ENCODE data around the gene ZBTB46.
"Not testable (repeated sequence)": the region's sequence is repeated elsewhere in the genome, so short reads cannot be mapped to it uniquely, and the experiment has no call there.

The ZBTB46 gene

DNA sequence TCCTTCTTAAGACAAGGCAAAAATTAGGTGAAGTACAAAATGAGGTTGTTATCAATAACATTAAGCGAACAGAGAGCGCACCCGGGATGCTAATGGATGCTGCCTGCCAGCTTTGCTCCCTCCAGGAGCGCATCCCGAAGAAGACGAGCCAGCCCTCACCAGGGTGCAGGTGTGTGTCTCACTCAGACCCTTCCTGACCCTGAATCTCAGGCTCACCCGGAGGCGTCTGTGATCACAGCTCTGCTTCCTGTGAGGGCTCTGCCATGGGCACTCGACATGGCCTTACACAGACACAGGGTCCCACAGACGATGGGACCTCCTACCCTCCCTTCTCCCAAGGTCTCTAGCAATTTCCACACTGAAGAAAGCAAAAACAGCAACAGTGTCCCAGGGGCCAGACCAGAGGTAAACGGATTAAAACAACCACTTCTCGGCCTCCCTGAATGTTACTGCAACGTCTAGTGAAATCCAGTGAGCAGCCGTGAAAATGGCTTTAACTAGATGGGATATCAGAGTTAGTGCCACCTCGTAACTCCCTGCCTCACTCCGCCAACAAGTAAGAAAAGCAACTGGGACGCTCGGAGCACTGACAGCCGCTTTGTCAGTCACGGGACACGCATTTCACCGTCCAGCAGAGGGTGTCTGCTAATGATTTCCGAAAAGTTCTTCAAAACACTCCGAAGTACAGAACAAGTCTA lies 11.7 kb downstream of the ZBTB46 start:
- FAIRE-seq (no peak), DNase-seq (ENCODE audit: low spot score) (no peak)

- FAIRE-seq: no peak
- DNase-seq (ENCODE audit: low spot score): no peak
Observed at GRCh38 chr20:63815615-63816253, 15.3 kb downstream of the ZBTB46 start.

- DNase-seq (ENCODE audit: low spot score): no peak
- FAIRE-seq: no peak
Observed at GRCh38 chr20:63814891-63815614, 16.0 kb downstream of the ZBTB46 start.

DNA sequence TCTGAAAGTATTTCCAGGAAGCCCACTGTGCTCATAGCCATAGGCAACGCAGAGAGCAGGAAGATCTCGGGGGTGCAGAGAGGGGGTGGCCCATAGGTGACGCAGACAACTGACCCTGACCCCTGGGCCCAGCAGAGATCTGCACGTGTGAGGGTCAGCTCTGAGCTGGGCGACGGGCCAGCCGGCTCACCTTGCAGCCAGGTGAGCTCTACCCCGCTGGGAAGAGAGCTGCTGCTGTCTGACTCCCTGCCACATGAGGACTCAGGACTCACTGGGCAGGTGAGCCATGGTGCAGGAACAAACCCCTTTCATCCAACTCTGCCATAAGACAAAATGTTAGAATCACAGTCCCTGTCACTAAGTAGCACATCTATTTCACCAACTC lies 19.6 kb downstream of the ZBTB46 start:
- DNase-seq (ENCODE audit: low spot score) (no peak), FAIRE-seq (no peak)

GRCh38 chr20:63810730-63811490 lies 20.2 kb downstream of the ZBTB46 start:
- FAIRE-seq (no peak), DNase-seq (ENCODE audit: low spot score) (no peak)

- DNase-seq (ENCODE audit: low spot score): no peak
- FAIRE-seq: no peak
Observed at GRCh38 chr20:63809856-63810255, 21.2 kb downstream of the ZBTB46 start.

DNA sequence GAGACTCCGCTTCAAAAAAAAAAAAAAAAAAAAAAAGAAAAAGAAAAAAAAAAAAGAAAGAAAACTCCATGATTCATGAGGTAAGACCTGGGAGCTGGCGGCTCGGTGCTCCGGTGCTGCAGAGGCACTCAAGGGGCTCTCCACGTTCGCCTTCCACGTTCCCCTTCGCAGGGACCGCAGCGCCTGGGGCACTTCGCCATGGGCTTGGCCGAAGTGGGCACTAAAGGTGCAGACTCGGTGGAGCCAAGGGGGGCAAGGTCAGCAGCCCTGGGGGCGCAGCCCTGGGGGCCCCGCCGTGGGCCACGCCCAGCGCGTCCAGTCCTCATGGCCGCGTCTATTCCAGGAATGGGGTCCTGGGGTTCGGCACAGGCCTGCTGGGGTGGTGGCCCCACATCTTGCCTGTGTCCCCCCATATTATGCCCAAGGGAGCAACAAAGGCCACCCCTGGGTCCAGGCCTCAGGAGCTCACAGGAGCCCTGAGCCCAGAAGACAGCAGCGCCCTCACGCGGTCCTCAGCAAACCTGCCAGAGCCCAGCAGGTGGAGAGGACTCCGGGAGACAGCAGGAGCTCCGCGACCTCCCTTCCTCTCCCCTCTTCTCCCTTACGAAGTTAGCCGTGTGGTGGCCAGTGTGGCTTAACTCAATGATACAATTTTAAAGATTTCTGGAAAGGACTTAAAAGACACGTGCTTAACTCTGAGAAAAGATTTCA lies 21.9 kb downstream of the ZBTB46 start:
- DNase-seq (ENCODE audit: low spot score) (no peak), FAIRE-seq (no peak)

- FAIRE-seq (no peak), DNase-seq (ENCODE audit: low spot score) (no peak)
Observed at GRCh38 chr20:63808145-63808724, 22.8 kb downstream of the ZBTB46 start.

GRCh38 chr20:63807654-63808053 lies 23.4 kb downstream of the ZBTB46 start:
- FAIRE-seq (no peak), DNase-seq (ENCODE audit: low spot score) (no peak)

- no peak for FAIRE-seq
Observed at GRCh38 chr20:63804308-63804636, 26.8 kb downstream of the ZBTB46 start.

DNA sequence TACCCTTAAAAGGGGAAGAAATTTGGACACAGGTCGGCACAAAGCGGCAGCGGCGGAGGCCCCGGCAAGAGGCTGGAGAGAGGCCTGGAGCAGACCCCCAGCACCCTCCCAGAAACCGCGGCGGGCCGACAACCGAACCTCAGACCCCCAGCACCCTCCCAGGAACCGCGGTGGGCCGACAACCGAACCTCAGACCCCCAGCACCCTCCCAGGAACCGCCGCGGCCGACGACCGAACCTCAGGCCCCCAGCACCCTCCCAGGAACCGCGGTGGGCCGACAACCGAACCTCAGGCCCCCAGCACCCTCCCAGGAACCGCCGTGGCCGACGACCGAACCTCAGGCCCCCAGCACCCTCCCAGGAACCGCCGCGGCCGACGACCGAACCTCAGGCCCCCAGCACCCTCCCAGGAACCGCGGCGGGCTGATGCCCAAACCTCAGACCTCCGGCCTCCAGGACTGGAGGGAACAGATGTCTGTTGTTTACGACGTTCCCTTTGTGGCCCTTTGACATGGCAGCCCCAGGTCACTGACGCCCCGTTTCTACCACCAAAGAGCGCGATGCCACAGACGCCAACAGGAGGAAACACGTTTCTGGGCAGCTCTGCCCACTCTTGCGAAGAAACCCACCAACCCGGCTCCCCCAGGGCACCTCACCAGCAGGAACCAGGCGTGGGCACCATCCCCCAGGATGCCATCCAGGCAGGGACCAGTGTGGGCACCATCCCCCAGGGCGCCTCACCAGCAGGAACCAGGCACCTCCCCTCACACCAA lies 28.4 kb downstream of the ZBTB46 start:
- FAIRE-seq (no peak), DNase-seq (ENCODE audit: low spot score) (no peak)

More at GRCh38 chr20:63804308-63804636, 26.8 kb downstream of the ZBTB46 start:
- DNase-seq (ENCODE audit: low spot score): no peak

- FAIRE-seq: not testable (repeated sequence)
Observed at GRCh38 chr20:63801174-63801573, 29.9 kb downstream of the ZBTB46 start.

DNA sequence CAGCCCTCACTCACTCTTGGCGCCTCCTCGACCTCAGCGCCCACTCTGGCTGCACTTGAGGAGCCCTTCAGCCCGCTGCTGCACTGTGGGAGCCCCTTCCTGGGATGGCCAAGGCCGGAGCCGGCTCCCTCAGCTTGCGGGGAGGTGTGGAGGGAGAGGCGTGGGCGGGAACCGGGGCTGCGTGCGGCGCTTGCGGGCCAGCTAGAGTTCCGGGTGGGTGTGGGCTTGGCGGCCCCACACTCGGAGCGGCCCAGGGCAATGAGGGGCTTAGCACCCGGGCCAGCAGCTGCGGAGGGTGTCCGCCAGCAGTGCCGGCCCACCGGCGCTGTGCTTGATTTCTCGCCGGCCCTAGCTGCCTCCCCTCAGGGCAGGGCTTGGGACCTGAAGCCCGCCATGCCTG lies 30.7 kb downstream of the ZBTB46 start:
- FAIRE-seq; DNase-seq (ENCODE audit: low spot score): not testable (repeated sequence)

More at GRCh38 chr20:63801174-63801573, 29.9 kb downstream of the ZBTB46 start:
- not testable (repeated sequence) for DNase-seq (ENCODE audit: low spot score)

DNA sequence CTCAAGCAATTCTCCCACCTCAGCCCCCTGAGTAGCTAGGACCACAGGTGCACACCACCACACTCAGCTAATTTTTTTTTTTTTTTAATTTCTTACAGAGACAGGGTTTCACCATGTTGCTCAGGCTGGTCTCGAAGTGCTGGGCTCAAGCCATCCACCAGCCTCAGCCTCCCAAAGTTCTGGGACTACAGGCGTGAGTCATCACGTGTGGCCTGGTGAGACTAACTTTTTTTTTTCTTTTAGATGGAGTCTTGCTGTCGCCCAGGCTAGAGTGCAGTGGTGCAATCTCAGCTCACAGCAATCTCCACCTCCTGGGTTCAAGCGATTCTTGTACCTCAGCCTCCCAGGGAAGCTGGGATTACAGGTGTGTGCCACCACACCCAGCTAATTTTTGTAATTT lies 31.9 kb downstream of the ZBTB46 start:
- DNase-seq (ENCODE audit: low spot score); FAIRE-seq: not testable (repeated sequence)

DNA sequence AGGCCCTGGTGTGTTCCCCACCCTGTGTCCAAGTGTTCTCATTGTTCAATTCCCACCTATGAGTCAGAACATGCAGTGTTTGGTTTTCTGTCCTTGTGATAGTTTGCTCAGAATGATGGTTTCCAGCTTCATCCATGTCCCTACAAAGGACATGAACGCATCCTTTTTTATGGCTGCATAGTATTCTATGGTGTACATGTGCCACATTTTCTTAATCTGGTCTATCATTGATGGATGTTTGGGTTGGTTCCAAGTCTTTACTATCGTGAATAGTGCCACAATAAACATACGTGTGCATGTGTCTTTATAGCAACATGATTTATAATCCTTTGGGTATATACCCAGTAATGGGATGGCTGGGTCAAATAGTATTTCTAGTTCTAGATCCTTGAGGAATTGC lies 33.9 kb downstream of the ZBTB46 start:
- FAIRE-seq; DNase-seq (ENCODE audit: low spot score): not testable (repeated sequence)

DNA sequence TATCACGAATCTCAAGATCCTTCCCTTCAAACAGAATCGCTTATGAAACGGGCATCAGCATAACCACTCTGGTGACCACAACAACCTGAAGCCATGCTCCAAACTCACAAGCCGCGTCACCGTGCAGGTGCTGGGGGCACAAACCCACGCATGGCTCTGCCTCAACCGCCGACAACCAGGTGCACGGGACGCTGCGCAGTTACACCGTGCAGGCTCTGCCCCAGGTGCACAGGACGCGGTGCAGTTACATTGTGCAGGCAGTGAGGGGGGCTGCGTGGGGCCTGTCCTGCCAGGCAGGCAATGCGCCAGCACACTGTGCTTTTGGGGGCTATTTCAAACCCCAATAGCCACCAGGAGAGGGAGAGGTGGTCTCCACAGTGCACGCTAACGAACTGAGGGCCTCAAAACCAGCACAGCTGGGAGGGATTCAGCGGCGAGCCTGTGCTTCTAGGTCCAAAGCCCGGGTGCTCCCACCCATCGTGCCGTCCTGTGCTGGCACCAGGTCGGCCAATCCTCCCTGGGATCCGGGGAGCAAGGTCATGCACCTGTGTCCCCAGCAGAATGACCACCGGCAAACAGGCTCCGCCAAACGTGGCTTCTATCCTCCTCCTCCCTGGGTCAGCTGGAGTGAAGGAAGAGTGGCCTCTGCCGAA lies 35.8 kb downstream of the ZBTB46 start:
- FAIRE-seq: no peak

DNA sequence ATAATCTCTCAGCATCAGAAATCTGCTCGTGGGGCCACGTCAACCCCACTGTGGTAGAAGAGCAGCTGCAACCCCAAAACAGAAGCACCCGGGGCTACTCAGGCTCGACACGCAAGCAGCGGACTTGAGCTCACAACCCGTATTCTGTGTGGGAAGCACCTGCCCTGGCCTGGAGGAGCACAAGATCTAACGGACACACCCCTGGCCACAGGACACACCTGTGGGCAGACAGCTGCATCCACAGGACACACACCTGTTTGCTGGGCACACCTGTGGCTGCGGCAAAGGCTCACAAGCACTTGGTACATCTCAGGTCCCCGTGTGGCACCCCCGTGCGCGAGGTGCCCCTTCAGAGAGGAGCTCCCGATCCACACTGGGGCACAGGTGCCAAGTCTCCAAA lies 36.5 kb downstream of the ZBTB46 start:
- FAIRE-seq: no peak
- DNase-seq (ENCODE audit: low spot score): no peak

More for the DNA sequence above, 35.8 kb downstream of the ZBTB46 start:
- no peak for DNase-seq (ENCODE audit: low spot score)

- FAIRE-seq (no peak), DNase-seq (ENCODE audit: low spot score) (no peak)
Observed at GRCh38 chr20:63792866-63793265, 38.2 kb downstream of the ZBTB46 start.

GRCh38 chr20:63791497-63792156 lies 39.4 kb downstream of the ZBTB46 start:
- FAIRE-seq: no peak

More at GRCh38 chr20:63791497-63792156, 39.4 kb downstream of the ZBTB46 start:
- no peak for DNase-seq (ENCODE audit: low spot score)

All from urothelium cell line (cell line).